ENCODE measurements around the gene HMGA1. TPM values are rescaled to one million over a fixed set of nuclear protein-coding genes. Genes with fewer than 3 reads are reported as not detected.
"Not testable (repeated sequence)": the region's sequence is repeated elsewhere in the genome, so short reads cannot be mapped to it uniquely, and the experiment has no call there.

Gene HMGA1
- total RNA-seq, 4 donors from 2014 or later: 93.3 to 127 (median 111) TPM

DNA sequence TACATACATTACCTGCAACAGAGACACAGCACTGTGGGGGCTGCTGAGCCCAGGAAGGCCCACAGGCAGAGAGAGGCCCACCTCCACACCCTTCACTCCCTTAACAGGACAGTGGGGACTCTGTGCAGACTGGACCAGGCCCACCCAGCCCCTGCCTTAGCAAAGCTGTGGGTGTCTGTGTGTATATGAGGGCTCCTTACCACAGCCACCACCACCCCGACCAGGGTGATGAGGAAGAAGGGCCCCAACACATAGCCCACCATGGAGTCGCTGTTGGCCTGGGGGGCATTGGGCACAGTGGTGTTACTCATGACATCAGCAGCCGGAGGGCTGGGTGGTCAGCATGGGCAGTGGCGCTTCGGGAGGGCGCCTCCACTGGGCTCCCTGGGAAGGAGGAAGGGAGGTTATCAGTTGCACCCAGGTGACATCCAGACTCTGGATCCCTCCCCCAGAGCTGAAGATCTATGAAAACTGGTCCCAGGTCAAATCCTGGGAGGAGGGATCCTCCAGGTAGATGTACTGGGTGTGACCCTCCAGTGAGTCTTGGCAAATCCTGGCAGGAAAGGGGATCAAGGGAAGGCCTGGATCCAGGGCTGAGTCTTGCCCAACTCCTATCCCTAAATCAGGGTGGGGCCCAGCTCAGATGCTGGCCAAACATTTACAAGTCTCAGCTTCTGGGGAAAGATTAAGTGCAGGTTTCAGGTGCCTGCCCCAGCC lies 11.0 kb downstream of the HMGA1 start:
- peak overlapping the region; percentile 91 for H3K4me3 ChIP-seq
- WGBS: 54% methylated on average over 6 of the region's 6 CpGs
- H3K36me3 ChIP-seq: peaks cover 14% of the 10 kb centered on the region
- peaks cover 50% of the 10 kb centered on the region for H3K4me1 ChIP-seq
- TF ChIP-seq POLR2AphosphoS5 (IDR thresholded peaks at IDR 0.05): no peak
- no peak for TF ChIP-seq POLR2A (IDR thresholded peaks at IDR 0.05)
- no peak for TF ChIP-seq EP300 (IDR thresholded peaks at IDR 0.05)
- TF ChIP-seq, protein P1, sequence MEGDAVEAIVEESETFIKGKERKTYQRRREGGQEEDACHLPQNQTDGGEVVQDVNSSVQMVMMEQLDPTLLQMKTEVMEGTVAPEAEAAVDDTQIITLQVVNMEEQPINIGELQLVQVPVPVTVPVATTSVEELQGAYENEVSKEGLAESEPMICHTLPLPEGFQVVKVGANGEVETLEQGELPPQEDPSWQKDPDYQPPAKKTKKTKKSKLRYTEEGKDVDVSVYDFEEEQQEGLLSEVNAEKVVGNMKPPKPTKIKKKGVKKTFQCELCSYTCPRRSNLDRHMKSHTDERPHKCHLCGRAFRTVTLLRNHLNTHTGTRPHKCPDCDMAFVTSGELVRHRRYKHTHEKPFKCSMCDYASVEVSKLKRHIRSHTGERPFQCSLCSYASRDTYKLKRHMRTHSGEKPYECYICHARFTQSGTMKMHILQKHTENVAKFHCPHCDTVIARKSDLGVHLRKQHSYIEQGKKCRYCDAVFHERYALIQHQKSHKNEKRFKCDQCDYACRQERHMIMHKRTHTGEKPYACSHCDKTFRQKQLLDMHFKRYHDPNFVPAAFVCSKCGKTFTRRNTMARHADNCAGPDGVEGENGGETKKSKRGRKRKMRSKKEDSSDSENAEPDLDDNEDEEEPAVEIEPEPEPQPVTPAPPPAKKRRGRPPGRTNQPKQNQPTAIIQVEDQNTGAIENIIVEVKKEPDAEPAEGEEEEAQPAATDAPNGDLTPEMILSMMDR (IDR thresholded peaks at IDR 0.05): no peak
- peak overlapping the region; percentile 93 for H3K27ac ChIP-seq
- no peaks in the 10 kb centered on the region for H3K27me3 ChIP-seq
- H3K9me3 ChIP-seq: no peaks in the 10 kb centered on the region
- DNase-seq (ENCODE audit: low spot score in 2 of 2): no peak

DNA sequence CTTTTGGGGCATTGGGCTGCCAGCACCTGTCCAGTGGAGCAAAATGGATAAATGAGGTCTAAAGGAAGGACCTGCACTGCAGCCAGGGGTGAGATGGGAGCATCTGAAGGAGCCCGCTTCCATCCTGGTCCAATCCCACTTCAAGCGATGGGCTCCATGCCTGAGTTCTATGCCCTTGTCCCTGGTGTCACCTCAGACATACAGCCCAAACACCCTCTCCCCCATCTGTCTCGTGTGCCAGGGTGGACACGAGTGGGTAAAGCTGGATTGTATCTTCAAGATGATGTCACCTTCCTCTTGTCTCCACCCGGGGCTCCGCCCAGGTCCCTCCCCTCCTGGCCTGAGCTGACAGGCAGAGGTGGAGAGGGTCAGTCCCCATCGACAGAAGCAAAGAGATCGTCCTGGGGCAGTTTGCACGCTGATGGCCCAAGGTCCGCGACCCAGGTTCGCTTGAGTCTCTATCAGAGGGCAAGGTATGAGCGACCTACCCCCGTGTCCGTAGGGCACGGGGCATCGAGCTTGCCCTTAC lies 11.6 kb downstream of the HMGA1 start:
- peak in 1 of 2 donors; percentile 85 for DNase-seq (ENCODE audit: low spot score in 2 of 2)
- Histone ChIP-seq H3K4me3 (peak overlapping the region; percentile 91), H3K27me3 (no peaks in the 10 kb centered on the region), H3K36me3 (peaks cover 10% of the 10 kb centered on the region), H3K4me1 (peaks cover 48% of the 10 kb centered on the region), H3K27ac (peak overlapping the region; percentile 93), H3K9me3 (no peaks in the 10 kb centered on the region)
- TF ChIP-seq EP300 (IDR thresholded peaks at IDR 0.05) (no peak), POLR2AphosphoS5 (IDR thresholded peaks at IDR 0.05) (no peak), POLR2A (IDR thresholded peaks at IDR 0.05) (no peak)
- TF ChIP-seq, protein P1 (IDR thresholded peaks at IDR 0.05): no peak
- WGBS: 1% methylated on average over 16 of the region's 17 CpGs

DNA sequence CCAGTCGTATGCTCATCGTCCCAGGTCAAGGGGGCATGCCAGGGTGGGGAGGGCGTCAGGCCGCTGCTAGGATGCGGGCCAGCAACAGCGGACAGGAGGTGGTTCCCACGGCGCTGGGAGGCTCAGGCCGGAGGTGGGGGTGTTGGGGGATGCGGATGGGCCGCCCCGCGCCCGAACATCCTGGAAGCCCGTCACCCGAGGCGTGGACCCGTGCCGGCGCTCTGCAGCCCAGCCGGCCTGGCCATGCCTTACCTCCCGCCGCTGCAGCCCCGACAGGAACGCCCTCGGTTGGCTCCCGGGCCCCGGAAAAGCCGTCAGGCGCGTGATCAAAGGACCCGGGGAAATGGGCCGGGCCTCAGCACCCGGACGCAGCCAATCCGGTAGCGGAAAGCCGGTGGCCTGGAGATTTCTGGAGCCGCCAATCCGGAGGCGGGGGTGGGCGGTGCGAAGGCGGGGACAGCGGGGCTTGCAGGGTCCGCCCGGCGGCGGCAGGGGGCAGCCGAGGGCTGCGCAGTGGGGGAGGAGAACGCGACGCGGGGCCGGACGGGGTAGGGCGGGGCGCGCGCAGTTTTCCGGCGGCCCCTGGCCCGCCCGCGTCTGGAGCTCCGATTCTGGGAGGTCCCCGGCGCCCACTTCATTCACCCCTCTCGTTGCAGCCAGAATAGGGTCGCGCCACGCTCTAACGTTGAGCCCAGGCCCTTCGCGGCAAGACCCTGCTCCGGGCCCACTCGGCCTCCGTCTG lies 12.2 kb downstream of the HMGA1 start, which contains the start of gene SMIM29:
SMIM29 (minus strand) TSS at position 280 of the 742 bp plus-strand sequence. CDS start 1,215 bp downstream, outside the sequence.
- Histone ChIP-seq H3K4me1 (peaks cover 42% of the 10 kb centered on the region), H3K4me3 (peak within 1 kb of the TSS; percentile 91), H3K27me3 (no peaks in the 10 kb centered on the region), H3K36me3 (peaks cover 6% of the 10 kb centered on the region), H3K9me3 (no peaks in the 10 kb centered on the region), H3K27ac (peak within 1 kb of the TSS; percentile 93)
- 0% methylated on average over 9 of the region's 79 CpGs for WGBS
- no peak for TF ChIP-seq EP300 (IDR thresholded peaks at IDR 0.05)
- TF ChIP-seq, protein P1 (IDR thresholded peaks at IDR 0.05): peak; percentile 89 to 99
- TF ChIP-seq POLR2AphosphoS5 (IDR thresholded peaks at IDR 0.05): peak in 1 of 3 donors; percentile 56
- peak in 1 of 2 donors; percentile 47 for TF ChIP-seq POLR2A (IDR thresholded peaks at IDR 0.05)
- DNase-seq (ENCODE audit: low spot score in 2 of 2): peak; percentile 98

DNA sequence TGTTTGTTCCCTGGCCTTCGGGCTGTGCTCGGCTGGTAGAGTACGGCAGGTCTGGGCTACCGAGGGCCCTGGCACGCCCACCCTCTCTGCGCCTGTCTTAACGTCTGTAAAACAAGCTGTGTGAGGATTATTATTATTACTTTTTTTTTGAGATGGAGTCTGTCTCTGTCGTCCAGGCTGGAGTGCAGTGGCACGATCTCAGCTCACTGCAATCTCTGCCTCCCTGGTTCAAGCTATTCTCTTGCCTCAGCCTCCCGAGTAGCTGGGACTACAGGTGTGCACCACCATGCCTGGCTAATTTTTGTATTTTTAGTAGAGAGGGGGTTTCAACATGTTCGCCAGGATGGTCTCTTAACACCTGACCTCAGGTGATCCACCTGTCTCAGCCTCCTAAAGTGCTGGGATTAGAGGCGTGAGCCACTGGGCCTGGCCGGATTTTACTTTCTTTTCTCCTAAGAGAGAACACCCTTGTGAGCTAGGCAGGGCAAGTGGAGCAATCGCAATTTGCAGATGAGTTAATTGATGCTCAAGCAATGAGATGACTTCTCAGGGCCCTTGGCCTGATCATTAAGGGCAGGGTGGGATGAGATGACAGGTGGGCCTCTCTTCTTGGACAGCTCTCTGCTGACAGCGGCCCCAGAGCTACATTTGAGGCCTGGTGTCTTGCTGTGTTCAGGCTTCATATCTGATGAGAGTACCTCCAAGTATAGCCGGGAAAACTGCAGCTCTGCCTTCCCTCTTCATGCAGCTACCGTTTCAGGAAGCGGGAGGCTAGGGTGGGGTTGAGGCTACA lies 13.0 kb downstream of the HMGA1 start:
- Histone ChIP-seq H3K4me1 (peaks cover 34% of the 10 kb centered on the region), H3K4me3 (peak overlapping the region; percentile 91), H3K36me3 (peaks cover 6% of the 10 kb centered on the region), H3K9me3 (no peaks in the 10 kb centered on the region), H3K27ac (peak overlapping the region; percentile 93), H3K27me3 (no peaks in the 10 kb centered on the region)
- 39% methylated on average over 17 of the region's 18 CpGs for WGBS
- DNase-seq (ENCODE audit: low spot score in 2 of 2): peak in 1 of 2 donors; percentile 57
- TF ChIP-seq, protein P1 (IDR thresholded peaks at IDR 0.05): no peak
- TF ChIP-seq EP300 (IDR thresholded peaks at IDR 0.05) (no peak), POLR2AphosphoS5 (IDR thresholded peaks at IDR 0.05) (no peak)

DNA sequence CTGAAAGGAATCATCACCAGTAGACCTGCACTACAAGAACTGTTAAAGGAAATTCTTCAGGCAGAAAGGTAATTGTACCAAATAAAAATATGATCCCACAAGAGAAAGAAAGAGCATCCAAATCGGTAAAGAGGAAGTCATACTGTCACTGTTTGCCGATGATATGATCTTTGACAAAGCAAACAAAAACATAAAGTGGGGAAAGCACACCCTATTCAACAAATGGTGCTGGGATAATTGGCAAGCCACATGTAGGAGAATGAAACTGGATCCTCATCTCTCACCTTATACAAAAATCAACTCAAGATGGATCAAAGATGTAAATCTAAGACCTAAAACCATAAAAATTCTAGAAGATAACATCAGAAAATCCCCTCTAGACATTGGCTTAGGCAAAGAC lies 15.7 kb downstream of the HMGA1 start:
- not testable (repeated sequence) for H3K9me3 ChIP-seq; H3K4me3 ChIP-seq; H3K27me3 ChIP-seq; H3K27ac ChIP-seq; H3K36me3 ChIP-seq; DNase-seq (ENCODE audit: low spot score in 2 of 2)
- WGBS: 68% methylated on average over 2 of the region's 2 CpGs
- peaks cover 15% of the 10 kb centered on the region for H3K4me1 ChIP-seq

Measured in suprapubic skin (tissue), 4 donors.